ENCODE measurements around the gene FSIP1.

DNA sequence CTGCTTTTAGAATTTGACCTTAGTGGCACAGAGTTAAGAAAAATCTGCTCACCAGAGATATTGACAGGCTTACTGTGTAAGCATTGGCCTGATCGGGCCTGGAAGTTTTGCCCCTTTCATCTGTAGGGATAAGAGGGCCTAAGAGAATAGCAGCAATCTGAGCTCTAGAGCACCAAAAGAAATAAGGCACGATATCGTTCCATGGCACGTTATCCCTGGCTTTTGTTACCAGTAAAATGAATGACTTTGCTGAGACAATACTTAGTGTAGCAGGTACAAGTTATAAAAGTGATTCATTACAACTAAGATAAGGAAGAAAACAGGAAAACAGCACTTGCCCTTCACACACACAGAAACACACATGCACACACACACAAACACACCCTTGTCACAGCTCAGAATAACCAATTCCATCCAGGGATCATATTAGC lies 196.8 kb downstream of the FSIP1 start:
- TF ChIP-seq POLR2A (IDR thresholded peaks at IDR 0.05): no peak
- TF ChIP-seq, protein P1, sequence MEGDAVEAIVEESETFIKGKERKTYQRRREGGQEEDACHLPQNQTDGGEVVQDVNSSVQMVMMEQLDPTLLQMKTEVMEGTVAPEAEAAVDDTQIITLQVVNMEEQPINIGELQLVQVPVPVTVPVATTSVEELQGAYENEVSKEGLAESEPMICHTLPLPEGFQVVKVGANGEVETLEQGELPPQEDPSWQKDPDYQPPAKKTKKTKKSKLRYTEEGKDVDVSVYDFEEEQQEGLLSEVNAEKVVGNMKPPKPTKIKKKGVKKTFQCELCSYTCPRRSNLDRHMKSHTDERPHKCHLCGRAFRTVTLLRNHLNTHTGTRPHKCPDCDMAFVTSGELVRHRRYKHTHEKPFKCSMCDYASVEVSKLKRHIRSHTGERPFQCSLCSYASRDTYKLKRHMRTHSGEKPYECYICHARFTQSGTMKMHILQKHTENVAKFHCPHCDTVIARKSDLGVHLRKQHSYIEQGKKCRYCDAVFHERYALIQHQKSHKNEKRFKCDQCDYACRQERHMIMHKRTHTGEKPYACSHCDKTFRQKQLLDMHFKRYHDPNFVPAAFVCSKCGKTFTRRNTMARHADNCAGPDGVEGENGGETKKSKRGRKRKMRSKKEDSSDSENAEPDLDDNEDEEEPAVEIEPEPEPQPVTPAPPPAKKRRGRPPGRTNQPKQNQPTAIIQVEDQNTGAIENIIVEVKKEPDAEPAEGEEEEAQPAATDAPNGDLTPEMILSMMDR (IDR thresholded peaks at IDR 0.05): no peak

All from tibial nerve (tissue), 3 donors.